Neural crest cell (in vitro differentiated cells): Measurements from ENCODE around the gene SYTL1. TPM values are rescaled to one million over a fixed set of nuclear protein-coding genes. Genes with fewer than 3 reads are reported as not detected.

Experiments used
- DNase-seq: peaks from one replicate; pipeline ENCODE4 v3.0.0; 2021; ENCODE audit warnings: low read depth, mixed read lengths, low spot score
- H3K27ac Mint-ChIP-seq: one replicate; pipeline ENCODE4 v1.8.0; 2021; ENCODE audit warnings: mild to moderate bottlenecking, mixed read lengths; ENCODE audit not compliant: unreplicated experiment
- H3K27me3 Mint-ChIP-seq: 2 replicates; pipeline ENCODE4 v1.8.0; 2021; ENCODE audit warnings: low read depth, mild to moderate bottlenecking, mixed read lengths
- H3K36me3 Mint-ChIP-seq: 2 replicates; pipeline ENCODE4 v1.8.0; 2021; ENCODE audit warnings: low read depth, mild to moderate bottlenecking, mixed read lengths
- H3K4me1 Mint-ChIP-seq: 2 replicates; pipeline ENCODE4 v1.8.0; 2021; ENCODE audit warnings: mixed read lengths
- H3K4me3 Mint-ChIP-seq: one replicate; pipeline ENCODE4 v1.8.0; 2021; ENCODE audit warnings: mild to moderate bottlenecking, mixed read lengths
- H3K9me3 Mint-ChIP-seq: 2 replicates; pipeline ENCODE4 v1.8.0; 2021; ENCODE audit warnings: mixed read lengths
- total RNA-seq: library from RNA; stranded (reverse); gene quantifications from 2 replicates; pipeline ENCODE4 v1.2.1, GENCODE V29; 2021
- TF ChIP-seq, protein P1 (sequence below): fragments of 200-600 bp; sonication (generic); conservative IDR thresholded peaks from 2 replicates; pipeline ENCODE4 v1.5.0; 2021; ENCODE audit warnings: antibody characterized with exemption, mild to moderate bottlenecking

The SYTL1 gene
- total RNA-seq, 1 donor from 2014 or later = 0.72 TPM

DNA sequence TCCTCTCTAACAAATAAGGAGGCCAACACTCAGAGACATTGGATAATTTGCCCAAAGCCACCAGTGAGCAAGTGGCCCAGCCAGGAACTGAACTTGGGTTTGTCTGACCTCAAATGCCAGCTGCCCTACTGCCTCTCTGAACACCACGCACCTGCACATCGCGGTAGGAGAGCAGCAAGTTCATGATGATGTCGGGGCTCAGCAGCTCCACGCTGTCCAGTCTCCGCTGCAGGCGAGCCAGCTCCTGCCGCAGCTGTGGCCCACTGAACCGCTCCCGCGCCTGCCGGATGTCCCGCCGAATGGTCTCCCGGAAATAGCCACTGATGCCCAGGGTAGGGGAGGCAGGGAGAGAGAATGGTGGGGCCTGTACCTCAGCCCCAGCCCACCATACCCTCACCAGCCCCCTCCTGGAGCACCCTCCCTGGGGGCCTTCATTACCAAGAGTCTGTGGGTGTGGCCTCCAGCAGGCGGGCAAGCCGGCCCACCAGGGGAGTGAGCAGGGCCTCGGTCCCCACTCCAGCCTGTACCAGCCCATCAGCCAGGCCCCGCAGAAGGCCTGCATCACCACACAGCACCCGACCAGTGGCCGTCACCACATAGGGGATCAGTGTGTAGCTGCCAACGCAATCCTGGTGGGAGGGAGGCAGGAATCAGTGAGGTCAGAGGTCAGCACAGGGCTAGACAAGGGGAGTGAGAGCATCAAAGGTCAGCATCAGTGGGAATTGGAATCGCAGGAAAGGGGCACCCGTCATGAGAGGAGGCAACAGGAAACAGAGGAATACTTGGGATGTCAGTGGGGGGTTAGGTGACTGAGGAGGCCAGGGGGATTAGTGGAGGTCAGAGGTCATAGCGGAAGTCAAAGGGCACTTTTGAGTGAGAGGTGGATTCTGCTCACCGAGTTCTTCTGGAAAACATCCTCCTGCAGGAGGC, 22.2 kb downstream of the SYTL1 start:
- H3K4me1 Mint-ChIP-seq = peaks cover 51% of the 10 kb centered on the region
- no peaks in the 10 kb centered on the region for H3K36me3 Mint-ChIP-seq
- H3K27me3 Mint-ChIP-seq = peaks cover 22% of the 10 kb centered on the region
- peak overlapping the region; percentile 69 for H3K4me3 Mint-ChIP-seq
- TF ChIP-seq, protein P1, sequence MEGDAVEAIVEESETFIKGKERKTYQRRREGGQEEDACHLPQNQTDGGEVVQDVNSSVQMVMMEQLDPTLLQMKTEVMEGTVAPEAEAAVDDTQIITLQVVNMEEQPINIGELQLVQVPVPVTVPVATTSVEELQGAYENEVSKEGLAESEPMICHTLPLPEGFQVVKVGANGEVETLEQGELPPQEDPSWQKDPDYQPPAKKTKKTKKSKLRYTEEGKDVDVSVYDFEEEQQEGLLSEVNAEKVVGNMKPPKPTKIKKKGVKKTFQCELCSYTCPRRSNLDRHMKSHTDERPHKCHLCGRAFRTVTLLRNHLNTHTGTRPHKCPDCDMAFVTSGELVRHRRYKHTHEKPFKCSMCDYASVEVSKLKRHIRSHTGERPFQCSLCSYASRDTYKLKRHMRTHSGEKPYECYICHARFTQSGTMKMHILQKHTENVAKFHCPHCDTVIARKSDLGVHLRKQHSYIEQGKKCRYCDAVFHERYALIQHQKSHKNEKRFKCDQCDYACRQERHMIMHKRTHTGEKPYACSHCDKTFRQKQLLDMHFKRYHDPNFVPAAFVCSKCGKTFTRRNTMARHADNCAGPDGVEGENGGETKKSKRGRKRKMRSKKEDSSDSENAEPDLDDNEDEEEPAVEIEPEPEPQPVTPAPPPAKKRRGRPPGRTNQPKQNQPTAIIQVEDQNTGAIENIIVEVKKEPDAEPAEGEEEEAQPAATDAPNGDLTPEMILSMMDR = no peak
- no peak for DNase-seq
- H3K9me3 Mint-ChIP-seq = no peaks in the 10 kb centered on the region
- H3K27ac Mint-ChIP-seq = no peak overlapping the region

DNA sequence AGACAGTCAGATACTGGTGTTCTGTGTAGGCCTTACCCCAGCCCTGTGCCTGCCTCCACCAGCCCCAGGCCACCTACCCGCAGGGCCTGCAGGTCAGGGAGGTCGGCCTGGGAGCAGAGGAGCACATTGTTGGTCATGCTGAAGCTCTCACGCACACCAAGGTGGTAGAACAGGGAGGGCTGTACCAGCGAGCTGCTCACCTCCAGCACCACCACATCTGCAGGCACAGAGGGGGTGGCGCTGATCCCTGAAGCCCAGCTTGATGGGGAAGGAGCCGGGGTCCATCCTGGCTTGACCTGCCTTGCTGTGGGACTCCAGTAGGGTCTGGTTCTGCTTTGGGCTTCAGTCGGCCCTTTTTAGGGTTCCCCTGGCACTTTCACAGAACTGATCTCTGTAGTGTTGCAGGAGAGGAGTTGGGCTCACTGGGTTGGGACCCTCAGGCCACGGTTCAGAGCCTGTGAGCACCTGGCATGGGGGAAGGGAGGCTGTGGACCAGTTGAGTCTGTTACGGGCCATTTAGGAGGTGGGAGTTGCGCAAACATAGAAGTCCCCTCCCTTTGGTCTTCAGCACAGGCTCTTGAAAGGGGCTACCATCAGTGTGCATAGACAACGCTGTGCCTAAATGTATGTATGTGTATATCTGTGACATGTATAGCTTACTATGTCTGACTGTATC, 23.0 kb downstream of the SYTL1 start:
- peaks cover 14% of the 10 kb centered on the region for H3K27me3 Mint-ChIP-seq
- H3K9me3 Mint-ChIP-seq = no peaks in the 10 kb centered on the region
- H3K27ac Mint-ChIP-seq = peak overlapping the region; percentile 92
- no peak for DNase-seq
- H3K4me1 Mint-ChIP-seq = peaks cover 48% of the 10 kb centered on the region
- no peaks in the 10 kb centered on the region for H3K36me3 Mint-ChIP-seq
- peak overlapping the region; percentile 94 for H3K4me3 Mint-ChIP-seq
- TF ChIP-seq, protein P1 = no peak

DNA sequence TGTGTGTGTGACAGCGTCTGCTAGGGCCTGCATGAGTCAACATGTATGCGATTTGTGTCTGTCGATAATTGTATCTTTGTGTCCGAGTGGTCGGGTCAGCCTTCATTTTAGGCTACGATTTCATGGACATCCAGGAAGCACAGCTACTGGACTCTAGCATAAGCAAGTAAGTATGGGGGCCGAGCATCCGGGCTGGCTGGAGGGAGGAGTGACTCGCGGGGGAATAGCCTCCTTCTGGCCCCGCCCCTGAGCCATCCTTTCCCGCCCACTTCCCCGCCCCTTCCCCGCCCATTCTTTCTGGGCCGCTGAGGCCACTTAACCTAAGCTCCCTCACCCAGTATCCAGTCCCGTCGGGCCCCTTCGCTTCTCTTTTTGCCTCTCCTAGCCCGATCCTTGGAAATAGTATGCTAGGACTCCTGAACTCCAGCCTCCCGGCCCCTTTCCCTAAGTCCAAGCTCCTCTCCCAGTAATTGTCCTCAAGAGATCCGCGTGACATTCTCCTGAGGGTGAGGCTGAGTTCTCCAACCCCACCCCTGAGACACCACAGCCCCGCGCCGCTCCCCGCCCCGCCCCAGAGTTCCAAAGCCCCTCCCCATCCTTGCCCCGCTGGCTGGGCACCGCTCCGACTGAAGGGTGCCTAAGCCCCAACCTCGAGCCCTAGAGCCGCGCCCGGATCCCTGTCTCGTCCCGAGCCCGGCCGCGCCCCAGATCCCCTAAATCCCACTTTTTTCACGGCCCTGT, 23.7 kb downstream of the SYTL1 start:
- Mint-ChIP-seq H3K4me1 (peaks cover 44% of the 10 kb centered on the region), H3K27me3 (peaks cover 8% of the 10 kb centered on the region), H3K27ac (peak overlapping the region; percentile 92), H3K36me3 (no peaks in the 10 kb centered on the region), H3K4me3 (peak overlapping the region; percentile 94), H3K9me3 (no peaks in the 10 kb centered on the region)
- TF ChIP-seq, protein P1 = no peak
- peak; percentile 76 for DNase-seq

DNA sequence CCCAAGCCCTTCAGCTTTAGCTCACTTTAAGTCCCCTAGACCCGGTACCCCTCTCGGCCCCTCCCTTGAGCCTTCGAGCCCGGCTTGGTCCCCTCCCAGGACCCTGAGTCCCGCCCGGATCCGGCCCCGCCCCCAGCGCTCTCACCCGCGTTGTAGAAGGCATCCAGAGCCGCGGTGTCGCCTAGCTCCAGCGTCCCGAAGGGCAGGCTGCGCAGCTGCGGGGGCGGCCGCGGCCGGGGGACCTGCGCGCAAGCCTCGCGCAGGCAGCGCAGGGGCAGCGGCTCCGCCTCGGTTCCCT, 24.2 kb downstream of the SYTL1 start:
- Mint-ChIP-seq H3K9me3 (no peaks in the 10 kb centered on the region), H3K27ac (peak overlapping the region; percentile 87), H3K4me1 (peaks cover 44% of the 10 kb centered on the region), H3K27me3 (peaks cover 3% of the 10 kb centered on the region), H3K4me3 (peak overlapping the region; percentile 94), H3K36me3 (no peaks in the 10 kb centered on the region)
- TF ChIP-seq, protein P1 = no peak
- peak; percentile 81 for DNase-seq

DNA sequence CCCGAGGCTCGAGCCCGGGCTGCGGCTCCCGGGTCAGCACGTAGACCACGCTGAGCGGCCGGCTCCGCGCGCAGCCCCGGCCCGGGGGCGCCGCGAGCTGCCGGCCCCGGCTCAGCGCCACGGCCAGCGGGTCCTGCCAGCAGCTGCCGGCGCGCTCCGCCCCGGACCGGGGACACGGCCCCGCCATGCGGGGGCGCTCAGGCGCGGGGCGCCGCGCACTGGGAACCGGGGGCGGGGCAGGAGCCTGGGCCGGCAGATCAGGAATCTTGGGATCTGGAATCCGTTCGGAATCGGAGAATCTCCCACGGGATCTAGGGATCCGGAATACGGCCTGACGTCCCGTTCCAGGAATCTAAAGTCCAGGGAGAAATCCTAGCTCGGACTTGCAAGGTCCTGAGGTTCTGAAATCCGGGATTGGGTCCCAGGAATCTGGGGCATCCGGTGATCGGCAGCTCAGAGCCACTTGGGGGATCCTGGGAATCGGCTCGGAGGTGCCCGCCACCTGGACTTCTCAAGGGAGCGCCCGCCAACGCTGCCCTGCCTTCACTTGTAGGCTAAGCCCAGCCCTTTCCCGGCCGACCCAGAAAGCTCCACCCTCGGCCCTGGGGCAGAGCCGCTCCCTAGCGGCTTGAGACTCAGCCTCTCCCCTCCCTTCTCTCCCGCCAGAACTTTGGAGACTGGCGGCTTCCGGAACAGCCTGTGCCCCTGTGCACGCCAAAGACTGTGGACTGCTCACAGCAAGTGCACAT, 24.8 kb downstream of the SYTL1 start, which contains the start of gene MAP3K6:
TSS of gene MAP3K6 (minus strand) at position 551 of the 749 bp plus-strand sequence. CDS start at position 187, 364 bp downstream.
- Mint-ChIP-seq H3K27ac (peak within 1 kb of the TSS; percentile 87), H3K27me3 (no peaks in the 10 kb centered on the region), H3K4me3 (peak within 1 kb of the TSS; percentile 94), H3K9me3 (no peaks in the 10 kb centered on the region), H3K4me1 (peaks cover 44% of the 10 kb centered on the region), H3K36me3 (no peaks in the 10 kb centered on the region)
- DNase-seq = peak; percentile 48
- TF ChIP-seq, protein P1 = peak; percentile 59
